ENCODE data around the gene PYGL.

GRCh38 chr14:50862036-50862570 lies 82.2 kb downstream of the PYGL start:
- no peak for TF ChIP-seq CTCF (IDR thresholded peaks at IDR 0.05; ENCODE audit: insufficient read depth, low read length)
- TF ChIP-seq POLR2AphosphoS5 (IDR thresholded peaks at IDR 0.05; ENCODE audit: low read depth), result no peak

Data from HL-60 (cell line).